Esophagus muscularis mucosa (tissue), 4 donors: ENCODE measurements around the gene SEC22A.

Source experiments
- CTCF ChIP-seq, 3 experiments: fragments of 200-600 bp in 2 of 3; fragments of 450-650 bp in 1 of 3; sonication (generic) in 2 of 3; IDR thresholded peaks; one replicate each; pipeline ENCODE4 v1.5.1; 2017 to 2019; ENCODE audit warnings: antibody characterized with exemption in 3 of 3, mild to moderate bottlenecking in 2 of 3, moderate library complexity in 1 of 3
- EP300 ChIP-seq: sonication (generic); formaldehyde crosslinking; IDR thresholded peaks from one replicate; pipeline ENCODE4 v1.6.1; 2017; ENCODE audit warnings: antibody characterized with exemption
- POLR2A ChIP-seq: fragments of 450-650 bp; IDR thresholded peaks from one replicate; pipeline ENCODE4 v1.6.1; 2017; ENCODE audit warnings: antibody characterized with exemption, moderate library complexity, mild to moderate bottlenecking, low read depth
- POLR2AphosphoS5 ChIP-seq, 2 donors: sonication (generic); formaldehyde crosslinking; IDR thresholded peaks; one replicate each; pipeline ENCODE4 v1.6.1; 2017; ENCODE audit warnings: antibody characterized with exemption in 2 of 2

- no peak for TF ChIP-seq CTCF (IDR thresholded peaks at IDR 0.05)
- TF ChIP-seq POLR2A = no peak
- no peak for TF ChIP-seq EP300
- no peak for TF ChIP-seq POLR2AphosphoS5 (IDR thresholded peaks at IDR 0.05)
Measured at GRCh38 chr3:123159926-123160635, 41.7 kb upstream of the SEC22A start.
